Activated T-helper 17 cell treated with anti-CD3 and anti-CD28 coated beads, Interleukin-2, amount 50 U/mL, for 72 hours (primary cell): ENCODE data around the gene ZC3H6. TPM values are rescaled to one million over a fixed set of nuclear protein-coding genes. Genes with fewer than 3 reads are reported as not detected.
A peak's percentile ranks its signal among the peaks of the same experiment; 100 is the strongest.

Experiments used
- ATAC-seq: fragments of 150-1000 bp; cut with Tn5 transposase; replicated peaks from 2 replicates; pipeline ENCODE4 v1.10.0; 2021; ENCODE audit warnings: mild to moderate bottlenecking, moderate library complexity
- H3K27ac Mint-ChIP-seq: one replicate; pipeline ENCODE4 v1.8.0; 2022; ENCODE audit warnings: mixed read lengths
- H3K27me3 Mint-ChIP-seq: one replicate; pipeline ENCODE4 v1.8.0; 2022; ENCODE audit warnings: mixed read lengths
- H3K36me3 Mint-ChIP-seq: one replicate; pipeline ENCODE4 v1.8.0; 2022; ENCODE audit warnings: low read depth, mild to moderate bottlenecking, mixed read lengths
- H3K4me1 Mint-ChIP-seq: one replicate; pipeline ENCODE4 v1.8.0; 2022; ENCODE audit warnings: mixed read lengths
- H3K4me3 Mint-ChIP-seq: one replicate; pipeline ENCODE4 v1.8.0; 2022; ENCODE audit warnings: mild to moderate bottlenecking, mixed read lengths
- H3K9me3 Mint-ChIP-seq: one replicate; pipeline ENCODE4 v1.8.0; 2022; ENCODE audit warnings: mixed read lengths
- total RNA-seq, 2 donors: library from RNA; stranded (reverse); gene quantifications; one replicate each; pipeline ENCODE4 v1.2.3, GENCODE V29; 2022

Gene ZC3H6
- total RNA-seq = 10 to 100 TPM in 1 of 2 donors, 1 to 10 TPM in 1; 2.1 to 11.8 TPM

- Mint-ChIP-seq H3K4me3 (peak within 1 kb of the TSS; percentile 86), H3K4me1 (no peaks in the 10 kb centered on the region), H3K27me3 (no peaks in the 10 kb centered on the region), H3K27ac (peak within 1 kb of the TSS; percentile 93), H3K36me3 (no peaks in the 10 kb centered on the region), H3K9me3 (no peaks in the 10 kb centered on the region)
- peak; percentile 97 for ATAC-seq
Measured at GRCh38 chr2:112275311-112275886, at the start of gene ZC3H6. TSS of gene ZC3H6 (plus strand) at chr2:112275597. CDS start at chr2:112275995, 398 bp downstream.

- ATAC-seq = no peak
- H3K4me3 Mint-ChIP-seq = no peak overlapping the region
- H3K27ac Mint-ChIP-seq = peak overlapping the region; percentile 28
- no peaks in the 10 kb centered on the region for H3K27me3 Mint-ChIP-seq
- peaks cover 96% of the 10 kb centered on the region for H3K36me3 Mint-ChIP-seq
- H3K9me3 Mint-ChIP-seq = no peaks in the 10 kb centered on the region
- H3K4me1 Mint-ChIP-seq = peaks cover 3% of the 10 kb centered on the region
Measured at GRCh38 chr2:112229348-112229747, 46.0 kb upstream of the ZC3H6 start.

- H3K4me3 Mint-ChIP-seq = no peak overlapping the region
- no peaks in the 10 kb centered on the region for H3K27me3 Mint-ChIP-seq
- peaks cover 95% of the 10 kb centered on the region for H3K36me3 Mint-ChIP-seq
- no peaks in the 10 kb centered on the region for H3K9me3 Mint-ChIP-seq
- ATAC-seq = no peak
- peaks cover 3% of the 10 kb centered on the region for H3K4me1 Mint-ChIP-seq
- no peak overlapping the region for H3K27ac Mint-ChIP-seq
Measured at GRCh38 chr2:112230371-112230770, 45.0 kb upstream of the ZC3H6 start.

- Mint-ChIP-seq H3K27me3 (no peaks in the 10 kb centered on the region), H3K36me3 (peaks cover 86% of the 10 kb centered on the region)
Measured at GRCh38 chr2:112239862-112240261, 35.5 kb upstream of the ZC3H6 start.

GRCh38 chr2:112242384-112242783, 33.0 kb upstream of the ZC3H6 start:
- Mint-ChIP-seq H3K4me3 (no peak overlapping the region), H3K4me1 (no peaks in the 10 kb centered on the region), H3K27me3 (no peaks in the 10 kb centered on the region), H3K36me3 (peaks cover 87% of the 10 kb centered on the region), H3K27ac (no peak overlapping the region), H3K9me3 (no peaks in the 10 kb centered on the region)
- no peak for ATAC-seq

More at GRCh38 chr2:112239862-112240261, 35.5 kb upstream of the ZC3H6 start:
- no peaks in the 10 kb centered on the region for H3K4me1 Mint-ChIP-seq
- H3K27ac Mint-ChIP-seq = no peak overlapping the region
- no peak overlapping the region for H3K4me3 Mint-ChIP-seq
- no peak for ATAC-seq
- no peaks in the 10 kb centered on the region for H3K9me3 Mint-ChIP-seq

- Mint-ChIP-seq H3K36me3 (peaks cover 87% of the 10 kb centered on the region), H3K4me1 (no peaks in the 10 kb centered on the region), H3K9me3 (no peaks in the 10 kb centered on the region), H3K4me3 (no peak overlapping the region), H3K27me3 (no peaks in the 10 kb centered on the region), H3K27ac (no peak overlapping the region)
- ATAC-seq = no peak
Measured at GRCh38 chr2:112243233-112243632, 32.2 kb upstream of the ZC3H6 start.

- Mint-ChIP-seq H3K4me3 (no peak overlapping the region), H3K27ac (no peak overlapping the region), H3K9me3 (no peaks in the 10 kb centered on the region), H3K27me3 (no peaks in the 10 kb centered on the region), H3K36me3 (peaks cover 96% of the 10 kb centered on the region), H3K4me1 (no peaks in the 10 kb centered on the region)
- ATAC-seq = peak; percentile 53
Measured at GRCh38 chr2:112244854-112245253, 30.5 kb upstream of the ZC3H6 start.

GRCh38 chr2:112251271-112251670, 24.1 kb upstream of the ZC3H6 start:
- Mint-ChIP-seq H3K9me3 (no peaks in the 10 kb centered on the region), H3K36me3 (peaks cover 43% of the 10 kb centered on the region), H3K4me3 (no peak overlapping the region), H3K27me3 (no peaks in the 10 kb centered on the region), H3K27ac (no peak overlapping the region), H3K4me1 (peaks cover 12% of the 10 kb centered on the region)
- ATAC-seq = peak; percentile 70

GRCh38 chr2:112253261-112253815, 22.1 kb upstream of the ZC3H6 start:
- peaks cover 24% of the 10 kb centered on the region for H3K36me3 Mint-ChIP-seq
- no peak for ATAC-seq
- no peak overlapping the region for H3K4me3 Mint-ChIP-seq
- H3K27me3 Mint-ChIP-seq = no peaks in the 10 kb centered on the region
- H3K27ac Mint-ChIP-seq = no peak overlapping the region
- H3K9me3 Mint-ChIP-seq = no peaks in the 10 kb centered on the region
- H3K4me1 Mint-ChIP-seq = peaks cover 12% of the 10 kb centered on the region

- Mint-ChIP-seq H3K9me3 (no peaks in the 10 kb centered on the region), H3K4me1 (peaks cover 16% of the 10 kb centered on the region), H3K36me3 (peaks cover 11% of the 10 kb centered on the region), H3K27me3 (no peaks in the 10 kb centered on the region), H3K27ac (no peak within 1 kb of the TSS), H3K4me3 (no peak within 1 kb of the TSS)
- peak; percentile 88 for ATAC-seq
Measured at GRCh38 chr2:112254466-112255240, 20.7 kb upstream of the ZC3H6 start, which contains the start of gene ZC3H8. TSS of gene ZC3H8 (minus strand) at chr2:112255042. CDS start at chr2:112254981, 61 bp downstream.

GRCh38 chr2:112255875-112256274, 19.5 kb upstream of the ZC3H6 start:
- Mint-ChIP-seq H3K27ac (no peak overlapping the region), H3K27me3 (no peaks in the 10 kb centered on the region), H3K4me1 (peaks cover 17% of the 10 kb centered on the region), H3K9me3 (no peaks in the 10 kb centered on the region), H3K36me3 (peaks cover 11% of the 10 kb centered on the region), H3K4me3 (no peak overlapping the region)
- ATAC-seq = no peak

GRCh38 chr2:112256654-112257053, 18.7 kb upstream of the ZC3H6 start:
- H3K27ac Mint-ChIP-seq = no peak overlapping the region
- H3K4me3 Mint-ChIP-seq = no peak overlapping the region
- no peak for ATAC-seq
- H3K27me3 Mint-ChIP-seq = no peaks in the 10 kb centered on the region
- H3K4me1 Mint-ChIP-seq = peaks cover 17% of the 10 kb centered on the region
- H3K36me3 Mint-ChIP-seq = peaks cover 11% of the 10 kb centered on the region
- no peaks in the 10 kb centered on the region for H3K9me3 Mint-ChIP-seq

- H3K4me1 Mint-ChIP-seq = peaks cover 17% of the 10 kb centered on the region
- H3K27ac Mint-ChIP-seq = no peak overlapping the region
- no peaks in the 10 kb centered on the region for H3K27me3 Mint-ChIP-seq
- no peak for ATAC-seq
- H3K4me3 Mint-ChIP-seq = no peak overlapping the region
- no peaks in the 10 kb centered on the region for H3K9me3 Mint-ChIP-seq
- peaks cover 11% of the 10 kb centered on the region for H3K36me3 Mint-ChIP-seq
Measured at GRCh38 chr2:112257575-112257974, 17.8 kb upstream of the ZC3H6 start.

GRCh38 chr2:112259509-112260294, 15.7 kb upstream of the ZC3H6 start:
- Mint-ChIP-seq H3K27ac (peak overlapping the region; percentile 82), H3K4me1 (peaks cover 5% of the 10 kb centered on the region), H3K36me3 (no peaks in the 10 kb centered on the region), H3K9me3 (no peaks in the 10 kb centered on the region), H3K4me3 (peak overlapping the region; percentile 64), H3K27me3 (no peaks in the 10 kb centered on the region)
- peak; percentile 53 for ATAC-seq
